A549 (cell line): ENCODE data around the gene SULT1A1. TPM values are rescaled to one million over a fixed set of nuclear protein-coding genes. Genes with fewer than 3 reads are reported as not detected.
A peak's percentile ranks its signal among the peaks of the same experiment; 100 is the strongest.
"Not testable (repeated sequence)": the region's sequence is repeated elsewhere in the genome, so short reads cannot be mapped to it uniquely, and the experiment has no call there.

Experiments
- ATAC-seq, 2 experiments: fragments of 200-7000 bp in 1 of 2; fragments of >200 bp in 1 of 2; cut with Nextera tagmentation in 1 of 2; cut with Tn5 transposase in 1 of 2; 3 replicates each; pipeline versions ENCODE4 v1.8.0 to v1.9.1; 2018 to 2020; ENCODE audit warnings: mild to moderate bottlenecking in 1 of 2, moderate library complexity in 1 of 2
- CTCF ChIA-PET: fragments of 300-600 bp; sonication (Branson Sonifier 250); formaldehyde crosslinking; extraction: SDS; loops from one replicate; lab custom pipeline; 2021; ENCODE audit warnings: antibody characterized with exemption, inconsistent platforms; lab: Yijun Ruan, JAX
- POLR2A ChIA-PET: fragments of 350-600 bp; formaldehyde crosslinking; extraction: SDS; loops from one replicate; lab custom pipeline; 2021; ENCODE audit warnings: antibody characterized with exemption, inconsistent platforms; lab: Yijun Ruan, JAX
- DNase-seq, 2 experiments: peaks; one replicate each; pipeline versions ENCODE4 v3.0.0 to v3.0.0-alpha.2; 2011 to 2016; ENCODE audit warnings: low read depth in 1 of 2, low spot score in 1 of 2
- FAIRE-seq: peaks from 2 replicates; lab custom pipeline; 2011; peaks lifted over from hg19 to GRCh38; lab: Jason Lieb, UNC
- H3K27ac ChIP-seq, 2 experiments: fragments of >200 bp; sonication (Bioruptor Twin); formaldehyde crosslinking; 3 replicates each; pipeline ENCODE4 v1.5.1; 2016 to 2017
- H3K4me1 ChIP-seq: fragments of >200 bp; sonication (Bioruptor Twin); formaldehyde crosslinking; 3 replicates; pipeline ENCODE4 v1.6.1; 2016
- H3K4me2 ChIP-seq: fragments of >200 bp; sonication (Bioruptor Twin); formaldehyde crosslinking; 3 replicates; pipeline ENCODE4 v1.6.1; 2016
- H3K4me3 ChIP-seq: fragments of >200 bp; sonication (Bioruptor Twin); formaldehyde crosslinking; 3 replicates; pipeline ENCODE4 v1.5.1; 2016
- H3K9me3 ChIP-seq: fragments of >200 bp; sonication (Bioruptor Twin); formaldehyde crosslinking; 3 replicates; pipeline ENCODE4 v1.6.1; 2016
- CHD2 ChIP-seq: fragments of 150-350 bp; IDR thresholded peaks from 2 replicates; pipeline ENCODE4 v1.6.1; 2014; ENCODE audit warnings: low read length; ENCODE audit not compliant: partially characterized antibody
- CHD4 ChIP-seq: fragments of 200-600 bp; sonication (generic); IDR thresholded peaks from 2 replicates; pipeline ENCODE4 v1.6.1; 2016; ENCODE audit warnings: antibody characterized with exemption, mild to moderate bottlenecking, borderline replicate concordance
- EHMT2 ChIP-seq: fragments of 200-600 bp; sonication (generic); IDR thresholded peaks from 2 replicates; pipeline ENCODE4 v1.6.1; 2016; ENCODE audit warnings: antibody characterized with exemption, low read depth, mild to moderate bottlenecking, moderate library complexity
- FOSL2 ChIP-seq, 2 experiments: fragments of 450-650 bp in 1 of 2; fragments of >200 bp in 1 of 2; sonication (Bioruptor Twin) in 1 of 2; formaldehyde crosslinking; IDR thresholded peaks; 2 replicates each; pipeline versions ENCODE4 v1.5.0 to v1.6.1; 2016 to 2020; ENCODE audit warnings: mild to moderate bottlenecking in 1 of 2, moderate library complexity in 1 of 2
- GATA3 ChIP-seq: IDR thresholded peaks from 2 replicates; pipeline ENCODE4 v1.6.1; 2012; ENCODE audit warnings: borderline replicate concordance
- JUNB ChIP-seq: fragments of >200 bp; sonication (Bioruptor Twin); formaldehyde crosslinking; IDR thresholded peaks from 2 replicates; pipeline ENCODE4 v1.6.1; 2016
- NPAS2 ChIP-seq: fragments of 250-450 bp; sonication (Bioruptor Pico); IDR thresholded peaks from 2 replicates; pipeline ENCODE4 v1.8.0; 2022; ENCODE audit warnings: mild to moderate bottlenecking, moderate library complexity, borderline replicate concordance
- RNF2 ChIP-seq: fragments of 200-600 bp; sonication (generic); IDR thresholded peaks from 2 replicates; pipeline ENCODE4 v1.6.1; 2016; ENCODE audit warnings: low read depth, mild to moderate bottlenecking, antibody characterized with exemption, moderate library complexity, borderline replicate concordance
- SMC3 ChIP-seq: fragments of >200 bp; sonication (Bioruptor Twin); formaldehyde crosslinking; IDR thresholded peaks from 3 replicates; pipeline ENCODE4 v1.6.1; 2018; ENCODE audit warnings: inconsistent platforms
- SREBF2 ChIP-seq: fragments of 450-650 bp; IDR thresholded peaks from 2 replicates; pipeline ENCODE4 v1.6.1; 2014; ENCODE audit warnings: mild to moderate bottlenecking, moderate library complexity
- TP53 ChIP-seq: fragments of 250-450 bp; sonication (Bioruptor Pico); IDR thresholded peaks from 2 replicates; pipeline ENCODE4 v1.5.0; 2021; ENCODE audit warnings: mild to moderate bottlenecking, moderate library complexity
- ZC3H11A ChIP-seq: fragments of 450-650 bp; IDR thresholded peaks from 2 replicates; pipeline ENCODE4 v1.6.1; 2014; ENCODE audit warnings: antibody characterized with exemption, mild to moderate bottlenecking
- ZNF302 ChIP-seq: fragments of 250-450 bp; sonication (Bioruptor Pico); IDR thresholded peaks from 2 replicates; pipeline ENCODE4 v1.9.0; 2021; ENCODE audit warnings: inconsistent platforms, mild to moderate bottlenecking, moderate library complexity
- whole genome bisulfite sequencing: methylation state at CpG from one replicate; pipeline ENCODE4 v1.1.6; 2017; ENCODE audit errors: missing lambda C conversion rate; 5-methylcytosine and 5-hydroxymethylcytosine counted together
- polyA plus RNA-seq, 4 experiments: library from polyadenylated mRNA; depleted of rRNA in 3 of 4; stranded (reverse); fragments of >200 nt; fragmentation: RNase III in 1 of 4; extraction: RNeasy Plus Mini Kit Qiagen cat#74134 plus additional on column Dnase treatment in 1 of 4; gene quantifications; 2 replicates in 3 of 4; 3 replicates in 1 of 4; pipeline ENCODE4 v1.2.3, GENCODE V29; 2011 to 2017
- TF ChIP-seq, protein P1 (sequence below): fragments of 450-650 bp; IDR thresholded peaks from 2 replicates; pipeline ENCODE4 v1.6.1; 2014; ENCODE audit warnings: antibody characterized with exemption
- TF ChIP-seq, protein P2 (sequence below): fragments of >200 bp; sonication (Bioruptor Twin); formaldehyde crosslinking; IDR thresholded peaks from 3 replicates; pipeline ENCODE4 v1.6.1; 2016
- TF ChIP-seq, protein P3 (sequence below): fragments of >200 bp; sonication (Bioruptor Twin); formaldehyde crosslinking; IDR thresholded peaks from 2 replicates; pipeline ENCODE4 v1.6.1; 2016
- TF ChIP-seq, protein P4 (sequence below): IDR thresholded peaks from 2 replicates; pipeline ENCODE4 v1.6.1; 2012

Gene SULT1A1
- polyA plus RNA-seq, 2 of the 4 experiments (the other 2 are of a cell fraction) = 2.5 to 4.0 TPM

DNA sequence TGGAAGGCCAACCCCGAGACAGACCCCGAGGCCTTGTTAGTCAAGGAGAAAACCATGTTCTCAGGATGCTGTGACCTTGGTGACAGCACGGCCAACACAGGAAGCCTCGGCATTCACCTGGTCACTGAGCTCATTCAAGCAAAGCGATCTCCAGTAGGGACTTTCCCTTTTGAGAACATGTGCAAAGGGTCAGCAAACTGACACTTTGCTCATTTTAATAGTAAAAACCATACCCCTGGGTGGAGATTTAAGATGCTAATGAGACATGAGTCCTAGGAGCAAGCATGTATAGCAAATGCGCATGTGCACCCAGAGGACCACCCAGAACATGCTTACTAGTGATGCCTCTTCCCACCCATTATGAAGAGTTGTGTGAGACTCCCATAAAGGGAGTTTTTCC is 7.3 kb downstream of the SULT1A1 start:
- DNase-seq (no peak), FAIRE-seq (no peak), ATAC-seq (no peak)
- ChIA-PET CTCF (interaction anchor here (1.8 kb wide), 1 partner anchor 20 kb away, joined by 4 read pairs; no protein-coding TSS in a partner anchor), POLR2A (no interaction called here)
- no peak overlapping the region for H3K4me2 ChIP-seq
- no peaks in the 10 kb centered on the region for H3K9me3 ChIP-seq
- no peak overlapping the region for H3K4me3 ChIP-seq
- TF ChIP-seq CHD2 (no peak), SMC3 (no peak), SREBF2 (no peak), GATA3 (no peak)
- TF ChIP-seq, protein P1, sequence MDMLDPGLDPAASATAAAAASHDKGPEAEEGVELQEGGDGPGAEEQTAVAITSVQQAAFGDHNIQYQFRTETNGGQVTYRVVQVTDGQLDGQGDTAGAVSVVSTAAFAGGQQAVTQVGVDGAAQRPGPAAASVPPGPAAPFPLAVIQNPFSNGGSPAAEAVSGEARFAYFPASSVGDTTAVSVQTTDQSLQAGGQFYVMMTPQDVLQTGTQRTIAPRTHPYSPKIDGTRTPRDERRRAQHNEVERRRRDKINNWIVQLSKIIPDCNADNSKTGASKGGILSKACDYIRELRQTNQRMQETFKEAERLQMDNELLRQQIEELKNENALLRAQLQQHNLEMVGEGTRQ = no peak
- no peaks in the 10 kb centered on the region for H3K4me1 ChIP-seq
- 58% methylated on average over 4 of the region's 6 CpGs for WGBS
- H3K27ac ChIP-seq = no peak overlapping the region

GRCh38 chr16:28602062-28602461 is 7.8 kb downstream of the SULT1A1 start:
- POLR2A ChIA-PET, FAIRE-seq: not testable (repeated sequence)

GRCh38 chr16:28601589-28601988 is 8.3 kb downstream of the SULT1A1 start:
- ATAC-seq, H3K4me1 ChIP-seq, H3K4me3 ChIP-seq, H3K27ac ChIP-seq, DNase-seq, POLR2A ChIA-PET, H3K9me3 ChIP-seq, FAIRE-seq, CTCF ChIA-PET, H3K4me2 ChIP-seq: not testable (repeated sequence)
- WGBS = 90% methylated on average over 11 of the region's 13 CpGs

More at GRCh38 chr16:28602062-28602461, 7.8 kb downstream of the SULT1A1 start:
- ATAC-seq = peak in 1 of 2 experiments; percentile 11; a peak in 1 of 6 replicates
- 36% methylated on average over 4 of the region's 10 CpGs for WGBS
- H3K27ac ChIP-seq, H3K9me3 ChIP-seq, H3K4me2 ChIP-seq, H3K4me3 ChIP-seq, CTCF ChIA-PET, DNase-seq, H3K4me1 ChIP-seq: not testable (repeated sequence)

GRCh38 chr16:28600965-28601364 is 8.9 kb downstream of the SULT1A1 start:
- ATAC-seq, H3K4me3 ChIP-seq, POLR2A ChIA-PET, FAIRE-seq, DNase-seq, H3K4me2 ChIP-seq, CTCF ChIA-PET, H3K27ac ChIP-seq, H3K9me3 ChIP-seq, H3K4me1 ChIP-seq: not testable (repeated sequence)
- 83% methylated on average over 10 of the region's 20 CpGs for WGBS

DNA sequence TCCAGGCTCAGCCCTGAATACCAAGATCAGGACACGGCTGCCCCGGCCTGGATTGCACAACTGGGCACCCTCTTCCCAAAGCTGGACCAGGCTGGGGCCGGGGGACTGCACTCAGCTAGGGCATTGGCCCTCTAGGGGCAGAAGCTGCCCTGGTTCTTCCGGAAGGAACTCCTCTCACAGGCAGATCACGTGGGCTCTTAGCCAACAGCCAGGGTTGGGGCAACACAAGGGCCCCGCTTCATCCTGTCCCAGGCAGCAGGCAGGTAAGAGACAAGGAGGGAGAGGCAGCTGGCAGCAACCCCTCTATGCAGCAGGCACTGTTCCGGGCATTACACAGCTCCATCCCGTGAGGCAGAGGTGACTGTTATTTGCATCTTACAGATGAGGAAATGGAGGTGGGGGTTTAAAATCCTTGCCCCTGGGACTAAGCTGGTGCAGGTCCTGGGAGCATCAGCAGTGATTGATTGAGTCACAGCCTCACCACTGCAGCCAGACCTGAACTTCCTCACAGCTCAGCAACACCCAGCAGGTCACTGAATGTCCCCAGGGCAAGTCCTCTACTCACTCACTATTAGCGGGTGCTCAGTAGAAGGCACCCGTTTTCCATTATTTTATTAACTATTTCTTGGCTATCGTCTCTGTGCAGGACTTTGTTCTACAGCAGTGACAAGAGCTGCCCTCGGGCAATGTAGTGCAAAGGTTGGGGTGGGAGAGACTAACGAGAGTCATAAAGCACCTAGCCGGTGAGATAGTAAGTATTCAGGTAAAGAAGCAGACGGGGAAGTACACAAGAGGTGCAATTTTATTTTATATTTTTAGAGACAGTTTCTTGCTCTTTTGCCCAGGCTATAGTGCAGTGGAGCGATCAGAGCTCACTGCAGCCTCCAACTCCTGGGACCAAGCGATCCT is 10.2 kb downstream of the SULT1A1 start:
- ATAC-seq = peak; percentile 55 to 74
- H3K4me2 ChIP-seq, H3K9me3 ChIP-seq, POLR2A ChIA-PET, FAIRE-seq, H3K4me3 ChIP-seq, H3K4me1 ChIP-seq, CTCF ChIA-PET, H3K27ac ChIP-seq, DNase-seq: not testable (repeated sequence)
- WGBS = no CpG with 5 or more reads among the region's 17 CpGs

GRCh38 chr16:28597692-28598261 is 12.1 kb downstream of the SULT1A1 start:
- no peak overlapping the region for H3K4me2 ChIP-seq
- H3K27ac ChIP-seq = no peak overlapping the region
- WGBS = 76% methylated on average over 9 of the region's 9 CpGs
- H3K4me3 ChIP-seq = no peak overlapping the region
- DNase-seq (peak in 1 of 2 experiments; percentile 16), FAIRE-seq (no peak), ATAC-seq (peak in 1 of 2 experiments; percentile 30; a peak in 2 of 6 replicates)
- H3K4me1 ChIP-seq = peaks cover 7% of the 10 kb centered on the region; the same call in 2 of the 3 replicates
- POLR2A ChIA-PET = no interaction called here
- no peaks in the 10 kb centered on the region for H3K9me3 ChIP-seq
- CTCF ChIA-PET = interaction anchor here (0.9 to 1.3 kb wide), 2 partner anchors 18 to 320 kb away, joined by 3 to 6 read pairs; no protein-coding TSS in a partner anchor
- no peak for TF ChIP-seq ZC3H11A
- no peak for TF ChIP-seq NPAS2 (CRISPR knock-in tag)
- TF ChIP-seq, protein P2, sequence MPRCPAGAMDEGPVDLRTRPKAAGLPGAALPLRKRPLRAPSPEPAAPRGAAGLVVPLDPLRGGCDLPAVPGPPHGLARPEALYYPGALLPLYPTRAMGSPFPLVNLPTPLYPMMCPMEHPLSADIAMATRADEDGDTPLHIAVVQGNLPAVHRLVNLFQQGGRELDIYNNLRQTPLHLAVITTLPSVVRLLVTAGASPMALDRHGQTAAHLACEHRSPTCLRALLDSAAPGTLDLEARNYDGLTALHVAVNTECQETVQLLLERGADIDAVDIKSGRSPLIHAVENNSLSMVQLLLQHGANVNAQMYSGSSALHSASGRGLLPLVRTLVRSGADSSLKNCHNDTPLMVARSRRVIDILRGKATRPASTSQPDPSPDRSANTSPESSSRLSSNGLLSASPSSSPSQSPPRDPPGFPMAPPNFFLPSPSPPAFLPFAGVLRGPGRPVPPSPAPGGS = no peak
- no peak for TF ChIP-seq TP53 (CRISPR knock-in tag)
- TF ChIP-seq, protein P3, sequence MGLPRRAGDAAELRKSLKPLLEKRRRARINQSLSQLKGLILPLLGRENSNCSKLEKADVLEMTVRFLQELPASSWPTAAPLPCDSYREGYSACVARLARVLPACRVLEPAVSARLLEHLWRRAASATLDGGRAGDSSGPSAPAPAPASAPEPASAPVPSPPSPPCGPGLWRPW = no peak
- no peak for TF ChIP-seq RNF2
- no peak for TF ChIP-seq ZNF302 (CRISPR knock-in tag)
- no peak for TF ChIP-seq JUNB
- TF ChIP-seq, protein P4, sequence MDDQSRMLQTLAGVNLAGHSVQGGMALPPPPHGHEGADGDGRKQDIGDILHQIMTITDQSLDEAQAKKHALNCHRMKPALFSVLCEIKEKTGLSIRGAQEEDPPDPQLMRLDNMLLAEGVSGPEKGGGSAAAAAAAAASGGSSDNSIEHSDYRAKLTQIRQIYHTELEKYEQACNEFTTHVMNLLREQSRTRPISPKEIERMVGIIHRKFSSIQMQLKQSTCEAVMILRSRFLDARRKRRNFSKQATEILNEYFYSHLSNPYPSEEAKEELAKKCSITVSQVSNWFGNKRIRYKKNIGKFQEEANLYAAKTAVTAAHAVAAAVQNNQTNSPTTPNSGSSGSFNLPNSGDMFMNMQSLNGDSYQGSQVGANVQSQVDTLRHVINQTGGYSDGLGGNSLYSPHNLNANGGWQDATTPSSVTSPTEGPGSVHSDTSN = no peak
- TF ChIP-seq CHD4 = no peak
- no peak for TF ChIP-seq EHMT2
- TF ChIP-seq FOSL2 (IDR thresholded peaks at IDR 0.05) = no peak
- TF ChIP-seq FOSL2 (CRISPR knock-in tag; IDR thresholded peaks at IDR 0.05) = no peak
